ENCODE data around the gene PCDH1.

PCDH1 gene

DNA sequence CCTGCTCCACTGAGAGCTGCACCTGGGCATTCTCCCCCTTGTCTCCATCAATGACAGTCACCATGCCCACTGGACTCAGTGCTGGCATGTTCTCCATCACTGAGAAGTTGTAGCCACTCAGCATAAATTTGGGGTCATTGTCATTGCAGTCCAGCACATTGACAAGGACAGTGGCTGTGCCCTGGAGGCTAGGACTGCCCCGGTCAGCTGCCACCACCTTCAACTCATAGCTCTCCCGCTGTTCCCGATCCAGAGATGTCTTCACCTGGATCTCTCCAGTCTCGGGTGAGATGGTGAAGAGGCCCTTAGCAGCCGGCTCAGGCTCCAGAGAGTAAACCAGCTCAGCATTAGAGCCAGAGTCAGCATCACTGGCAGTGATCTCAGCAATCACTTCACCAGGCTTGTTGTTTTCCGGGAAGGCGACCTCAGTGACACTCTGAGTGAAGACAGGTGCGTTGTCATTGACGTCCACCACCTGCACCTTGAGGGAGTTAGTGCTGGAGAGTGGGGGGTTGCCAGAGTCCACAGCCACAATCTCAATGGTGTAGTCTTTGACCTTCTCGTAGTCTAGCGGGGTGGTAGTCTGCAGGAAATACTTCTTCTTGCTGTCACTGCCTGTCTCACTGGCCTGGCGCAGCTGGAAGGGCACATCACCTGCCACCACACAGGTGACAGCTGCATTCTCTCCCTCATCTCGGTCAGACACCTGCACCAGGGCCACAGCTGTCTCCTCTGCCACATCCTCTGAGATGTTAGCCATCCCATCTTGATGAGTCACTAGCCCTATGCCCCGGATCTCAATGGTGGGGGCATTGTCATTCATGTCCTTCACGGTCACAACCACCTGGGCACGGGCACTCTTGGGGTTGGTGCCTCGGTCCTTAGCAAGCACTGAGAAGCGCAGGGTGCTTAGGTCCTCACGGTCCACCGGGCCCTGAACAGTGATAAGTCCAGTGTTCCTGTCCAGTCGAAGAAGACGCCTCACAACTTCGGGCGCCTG is 13.5 kb downstream of the PCDH1 start:
- no peak for DNase-seq (ENCODE audit: low spot score in 2 of 2)
- Histone ChIP-seq H3K9me3 (no peaks in the 10 kb centered on the region), H3K4me1 (no peaks in the 10 kb centered on the region), H3K4me3 (no peak overlapping the region), H3K36me3 (replicated peaks) (peaks cover 26% of the 10 kb centered on the region), H3K27me3 (ENCODE audit: low read depth) (no peaks in the 10 kb centered on the region)
- in situ Hi-C loops (cut with MboI; ENCODE audit: low sequenced_read_pairs): no loop called here

DNA sequence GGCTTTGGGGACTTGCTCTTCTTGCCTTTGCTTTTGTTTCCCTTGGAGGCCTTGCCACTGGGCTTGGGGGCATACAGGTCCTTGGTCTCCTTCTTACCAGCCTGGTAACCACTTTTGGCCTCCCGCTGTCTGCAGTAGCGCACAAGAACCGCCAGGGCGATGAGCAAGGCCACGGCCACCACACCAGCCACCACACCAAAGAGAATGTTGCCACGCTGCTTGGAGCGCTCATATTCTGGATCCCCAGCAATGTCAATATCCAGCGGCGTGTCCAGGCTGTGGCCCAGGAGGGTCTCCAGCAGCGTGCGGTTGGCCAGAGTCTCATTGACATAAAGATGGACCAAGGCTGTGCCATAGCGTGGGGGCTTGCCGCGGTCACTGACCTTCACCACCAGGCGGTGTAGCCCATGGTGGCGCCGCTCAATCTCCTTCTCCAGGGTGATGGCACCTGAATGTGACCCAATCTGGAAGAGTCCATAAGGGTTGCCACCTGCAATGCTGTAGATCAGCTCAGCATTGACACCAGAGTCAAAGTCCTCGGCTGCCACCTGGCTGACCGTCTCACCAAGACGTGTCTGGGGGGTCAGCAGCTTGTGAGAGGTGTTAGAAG is 14.5 kb downstream of the PCDH1 start:
- no peak for DNase-seq (ENCODE audit: low spot score in 2 of 2)
- Histone ChIP-seq H3K9me3 (no peaks in the 10 kb centered on the region), H3K27me3 (ENCODE audit: low read depth) (no peaks in the 10 kb centered on the region), H3K36me3 (replicated peaks) (peaks cover 25% of the 10 kb centered on the region), H3K4me3 (no peak overlapping the region), H3K4me1 (no peaks in the 10 kb centered on the region)
- in situ Hi-C loops (cut with MboI; ENCODE audit: low sequenced_read_pairs): no loop called here

DNA sequence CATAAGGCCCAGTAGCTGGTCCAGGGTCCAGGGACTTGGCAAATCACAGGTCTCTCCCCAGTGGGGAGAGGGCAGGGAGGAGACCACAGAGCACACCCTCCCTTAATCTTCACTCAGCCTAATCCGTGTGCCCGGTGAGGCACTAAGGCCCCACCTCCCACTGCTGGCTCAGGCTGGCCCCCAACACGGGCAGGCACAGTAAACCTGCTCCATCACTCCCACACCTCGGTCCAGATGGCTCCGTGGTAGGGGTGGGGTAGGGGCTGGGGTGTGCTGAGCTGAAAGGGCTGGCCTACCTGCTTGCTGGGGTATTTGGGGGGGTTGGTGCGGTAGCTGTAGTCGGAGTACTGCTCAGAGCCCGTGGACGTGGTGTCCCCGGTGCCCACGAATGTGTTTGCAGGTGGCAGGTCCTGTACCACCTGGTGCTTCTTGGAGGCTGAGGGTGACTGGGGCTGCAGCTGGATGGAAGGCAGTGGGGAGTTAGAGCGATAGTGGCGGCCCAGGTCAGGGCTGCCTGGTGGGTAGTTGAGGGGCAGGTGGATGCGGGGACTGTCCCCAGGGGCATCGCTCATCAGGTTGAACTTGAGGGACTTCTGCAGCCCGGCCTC is 15.2 kb downstream of the PCDH1 start:
- no peaks in the 10 kb centered on the region for H3K9me3 ChIP-seq
- DNase-seq (ENCODE audit: low spot score in 2 of 2): no peak
- H3K27me3 ChIP-seq (ENCODE audit: low read depth): no peaks in the 10 kb centered on the region
- in situ Hi-C loops (cut with MboI; ENCODE audit: low sequenced_read_pairs): no loop called here
- H3K36me3 ChIP-seq (replicated peaks): peaks cover 21% of the 10 kb centered on the region
- no peak overlapping the region for H3K4me3 ChIP-seq
- H3K4me1 ChIP-seq: no peaks in the 10 kb centered on the region

DNA sequence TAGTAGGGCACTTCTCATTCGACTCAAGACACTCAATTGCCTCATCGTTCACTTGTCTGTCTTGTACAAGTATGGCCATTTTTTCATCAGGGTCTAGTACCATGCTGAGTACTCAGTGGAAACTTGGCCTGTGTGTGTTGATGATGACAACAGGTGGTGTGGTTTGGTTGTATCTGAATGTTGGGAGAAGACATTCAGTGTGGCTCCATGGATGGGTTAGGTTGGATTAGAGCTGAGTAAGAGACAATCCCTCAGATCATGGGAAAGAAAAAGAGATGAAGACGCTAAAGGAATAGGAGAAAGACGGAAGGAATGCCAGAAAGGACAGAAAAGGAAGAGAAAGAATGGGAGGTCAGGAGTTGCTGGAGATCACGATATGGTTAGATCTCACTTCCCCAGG is 17.0 kb downstream of the PCDH1 start:
- DNase-seq (ENCODE audit: low spot score in 2 of 2): no peak
- H3K4me1 ChIP-seq: no peaks in the 10 kb centered on the region
- in situ Hi-C loops (cut with MboI; ENCODE audit: low sequenced_read_pairs): no loop called here
- H3K4me3 ChIP-seq: no peak overlapping the region
- peaks cover 18% of the 10 kb centered on the region for H3K36me3 ChIP-seq (replicated peaks)
- H3K27me3 ChIP-seq (ENCODE audit: low read depth): no peaks in the 10 kb centered on the region
- H3K9me3 ChIP-seq: no peaks in the 10 kb centered on the region

DNA sequence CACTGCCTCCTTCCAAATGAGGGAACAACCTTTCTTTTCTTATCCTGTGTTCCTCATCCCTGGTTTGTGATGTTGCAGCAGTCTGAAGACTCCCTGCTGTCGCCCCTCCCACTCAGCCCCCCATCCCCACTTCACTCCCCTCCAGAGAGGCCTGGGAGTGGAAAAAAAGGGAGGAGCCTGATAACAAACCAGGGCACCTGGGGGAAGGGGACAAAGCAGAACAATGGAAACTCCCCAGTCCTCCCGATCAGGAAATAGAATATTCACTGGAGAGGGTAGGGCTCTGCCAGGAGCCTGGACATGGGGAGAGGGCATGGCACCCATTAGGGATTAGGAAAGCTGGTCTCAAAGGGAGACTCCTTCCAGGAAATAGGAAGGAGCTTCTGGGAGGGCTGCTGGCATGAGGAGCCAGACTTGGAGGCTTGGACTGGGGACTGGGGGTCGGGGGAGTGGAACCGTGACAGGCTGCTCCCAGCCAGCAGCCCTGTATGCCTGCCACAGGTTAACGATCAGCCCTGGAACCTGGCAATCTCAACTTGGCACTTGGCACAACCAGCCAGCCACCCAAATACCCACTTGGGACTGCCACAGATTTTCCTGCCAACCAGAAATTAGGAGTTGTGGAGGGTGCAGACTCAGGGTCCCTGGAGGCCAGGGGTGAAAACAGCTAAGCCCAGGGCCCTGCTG is 20.0 kb downstream of the PCDH1 start:
- Histone ChIP-seq H3K4me3 (no peak overlapping the region), H3K27me3 (ENCODE audit: low read depth) (no peaks in the 10 kb centered on the region), H3K4me1 (no peaks in the 10 kb centered on the region), H3K36me3 (replicated peaks) (no peaks in the 10 kb centered on the region; the same call in 1 of the 2 replicates), H3K9me3 (no peaks in the 10 kb centered on the region)
- in situ Hi-C loops (cut with MboI; ENCODE audit: low sequenced_read_pairs): no loop called here
- DNase-seq (ENCODE audit: low spot score in 2 of 2): no peak

DNA sequence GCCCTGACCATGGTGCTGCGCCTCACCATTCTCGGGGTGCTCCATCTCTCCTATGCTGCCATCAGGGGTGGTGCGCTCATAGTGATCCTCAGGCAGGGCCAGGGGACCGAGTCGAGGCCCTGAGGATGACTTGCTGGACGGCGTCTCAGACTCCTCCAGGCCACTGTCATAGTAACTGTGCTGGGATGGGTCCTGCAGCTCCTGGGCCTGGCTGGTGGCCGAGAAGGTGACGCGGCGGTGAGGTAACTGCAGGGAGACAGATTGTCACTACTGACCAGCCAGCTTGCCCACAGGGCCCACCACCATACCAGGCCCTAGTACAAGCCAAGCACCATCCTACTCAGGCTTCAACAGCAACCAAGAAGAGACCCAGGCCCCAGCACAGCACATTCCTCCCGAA is 21.0 kb downstream of the PCDH1 start:
- Histone ChIP-seq H3K4me1 (no peaks in the 10 kb centered on the region), H3K36me3 (replicated peaks) (no peaks in the 10 kb centered on the region), H3K4me3 (no peak overlapping the region), H3K27me3 (ENCODE audit: low read depth) (no peaks in the 10 kb centered on the region), H3K9me3 (no peaks in the 10 kb centered on the region)
- in situ Hi-C loops (cut with MboI; ENCODE audit: low sequenced_read_pairs): no loop called here
- no peak for DNase-seq (ENCODE audit: low spot score in 2 of 2)

DNA sequence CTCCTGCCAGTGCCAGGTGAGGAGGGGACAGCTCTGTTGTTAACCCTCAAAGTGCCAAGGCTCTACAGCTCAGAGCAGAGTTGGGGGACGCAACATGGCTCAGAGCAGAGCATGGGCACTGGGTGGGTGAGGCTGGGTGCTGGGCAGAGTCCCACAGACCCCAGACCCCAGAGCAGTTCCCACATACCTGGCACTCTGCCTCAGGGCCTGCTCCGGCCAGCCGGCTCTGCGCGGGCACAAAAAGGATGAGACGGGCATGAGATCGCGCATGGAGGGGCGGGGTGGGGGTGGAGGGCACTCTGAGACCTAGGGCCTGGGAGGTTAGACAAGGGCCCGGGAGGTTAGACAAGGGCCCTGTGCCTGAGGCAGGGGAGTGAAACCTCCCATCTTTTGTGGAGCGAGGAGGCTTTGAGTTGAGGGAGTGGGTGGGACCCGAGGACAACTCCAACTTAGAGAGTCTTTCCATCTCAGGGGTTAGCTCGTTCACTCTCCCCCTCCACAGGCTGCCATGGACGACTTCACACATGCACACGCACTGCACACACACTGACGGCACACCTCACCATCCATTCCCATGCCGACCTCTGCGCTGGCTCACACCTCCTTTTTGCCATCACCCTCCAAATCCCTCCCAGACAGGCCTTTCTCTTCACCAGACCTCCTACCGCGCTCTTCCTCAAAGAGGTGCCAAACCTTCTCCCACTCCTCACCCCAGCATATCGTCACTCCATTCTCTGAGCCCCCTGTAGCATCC is 22.0 kb downstream of the PCDH1 start:
- H3K4me3 ChIP-seq: no peak overlapping the region
- H3K4me1 ChIP-seq: no peaks in the 10 kb centered on the region
- no peaks in the 10 kb centered on the region for H3K27me3 ChIP-seq (ENCODE audit: low read depth)
- no peak for DNase-seq (ENCODE audit: low spot score in 2 of 2)
- H3K36me3 ChIP-seq (replicated peaks): no peaks in the 10 kb centered on the region
- no peaks in the 10 kb centered on the region for H3K9me3 ChIP-seq
- in situ Hi-C loops (cut with MboI; ENCODE audit: low sequenced_read_pairs): no loop called here

DNA sequence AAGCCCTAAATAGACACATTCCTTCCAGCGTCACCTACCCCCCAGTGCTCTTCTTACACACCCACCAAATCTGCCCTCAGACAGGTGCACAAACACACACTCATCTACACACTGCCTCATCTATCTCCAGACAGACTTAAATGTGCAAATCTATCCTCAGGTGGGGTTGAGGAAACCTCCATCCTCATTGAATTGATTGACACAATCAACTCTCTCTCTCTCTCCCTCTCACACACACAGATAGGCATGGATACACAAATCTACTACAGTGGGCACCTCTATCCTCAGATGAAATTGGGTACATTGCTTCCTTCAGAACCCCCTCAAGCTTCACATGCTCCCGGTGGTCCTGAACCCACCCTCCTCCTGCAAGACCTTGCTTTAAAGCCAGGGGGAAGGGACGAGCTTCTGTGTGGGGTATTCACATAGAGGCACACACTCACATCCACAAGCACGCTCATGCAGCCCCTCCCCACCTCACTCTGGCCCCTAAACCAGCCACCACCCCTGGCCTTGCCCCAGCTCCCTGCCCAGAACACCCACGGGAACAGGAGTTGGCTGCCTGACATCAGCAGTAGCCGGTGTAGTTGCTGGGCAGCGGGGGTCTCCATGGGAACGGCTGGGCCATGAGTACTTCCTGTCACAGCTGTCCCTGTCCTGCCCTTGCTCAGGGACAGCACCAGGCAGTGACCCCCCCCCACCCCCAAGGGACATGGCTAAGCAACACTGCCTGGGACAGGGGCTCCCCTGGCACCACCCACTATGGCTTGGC is 22.8 kb downstream of the PCDH1 start:
- no peaks in the 10 kb centered on the region; the same call in 1 of the 2 replicates for H3K4me1 ChIP-seq
- in situ Hi-C loops (cut with MboI; ENCODE audit: low sequenced_read_pairs): no loop called here
- no peak for DNase-seq (ENCODE audit: low spot score in 2 of 2)
- H3K36me3 ChIP-seq (replicated peaks): no peaks in the 10 kb centered on the region
- H3K27me3 ChIP-seq (ENCODE audit: low read depth): no peaks in the 10 kb centered on the region
- no peaks in the 10 kb centered on the region for H3K9me3 ChIP-seq
- H3K4me3 ChIP-seq: no peak overlapping the region

DNA sequence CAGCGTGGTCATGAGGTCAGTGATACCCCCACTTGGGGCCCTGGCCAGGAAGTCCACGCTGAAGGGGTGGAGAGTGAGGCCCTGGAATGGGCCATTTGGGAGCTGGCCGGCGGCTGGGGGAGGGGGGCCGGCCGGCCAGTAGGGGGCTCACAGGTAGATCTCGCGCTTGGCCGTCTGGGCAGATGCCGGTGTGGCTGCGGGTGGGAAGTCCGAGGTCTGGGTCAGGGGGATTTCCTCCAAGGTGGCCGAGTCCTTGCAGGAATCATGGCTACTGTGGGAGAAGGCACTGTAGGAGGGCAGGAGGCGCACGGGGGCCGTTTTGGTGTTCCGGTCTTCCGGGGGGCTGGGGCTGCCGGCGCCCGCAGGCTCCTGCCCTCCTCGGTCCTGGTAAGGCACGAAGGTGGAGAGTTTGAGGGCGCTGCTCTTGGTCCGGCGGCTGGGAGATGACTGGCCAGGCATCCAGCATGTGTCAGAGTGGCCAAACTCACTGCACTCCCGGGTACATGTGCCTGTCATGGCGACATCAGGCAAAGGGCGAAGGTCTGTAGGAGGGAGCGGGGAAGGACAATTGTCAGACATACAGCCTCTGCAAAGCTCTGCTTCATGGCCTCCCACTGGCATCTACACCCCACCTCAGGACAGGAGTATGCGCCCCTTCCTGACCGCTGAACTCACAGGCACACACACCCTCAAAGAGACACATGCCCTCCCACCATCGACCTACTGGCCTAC is 24.1 kb downstream of the PCDH1 start:
- in situ Hi-C loops (cut with MboI; ENCODE audit: low sequenced_read_pairs): no loop called here
- H3K27me3 ChIP-seq (ENCODE audit: low read depth): no peaks in the 10 kb centered on the region
- no peak for DNase-seq (ENCODE audit: low spot score in 2 of 2)

DNA sequence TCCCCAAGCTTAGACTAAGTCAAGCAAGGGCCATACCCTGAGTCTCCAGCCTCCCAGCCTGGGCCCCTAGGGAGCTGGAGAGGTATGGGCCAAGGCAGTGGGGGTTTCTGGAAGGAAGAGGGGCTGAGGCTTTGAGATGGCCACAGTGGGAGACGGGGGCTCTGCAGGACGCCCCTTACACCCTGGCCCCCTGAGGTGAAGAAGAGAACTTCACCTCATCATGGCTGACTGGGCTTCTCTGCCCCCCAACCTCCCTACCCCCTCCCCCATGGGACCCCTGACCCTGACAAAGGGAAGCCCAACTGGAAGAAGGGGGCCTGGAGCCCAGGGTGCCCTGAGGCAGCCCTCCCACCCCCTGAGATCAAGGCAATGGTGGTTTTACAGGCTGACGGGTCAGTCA is 25.8 kb downstream of the PCDH1 start:
- in situ Hi-C loops (cut with MboI; ENCODE audit: low sequenced_read_pairs): no loop called here
- H3K4me1 ChIP-seq: peaks cover 9% of the 10 kb centered on the region
- no peak overlapping the region for H3K4me3 ChIP-seq
- H3K36me3 ChIP-seq (replicated peaks): no peaks in the 10 kb centered on the region
- H3K9me3 ChIP-seq: no peaks in the 10 kb centered on the region
- H3K27me3 ChIP-seq (ENCODE audit: low read depth): no peaks in the 10 kb centered on the region
- no peak for DNase-seq (ENCODE audit: low spot score in 2 of 2)

More for the DNA sequence above, 24.1 kb downstream of the PCDH1 start:
- H3K36me3 ChIP-seq (replicated peaks): no peaks in the 10 kb centered on the region
- H3K4me3 ChIP-seq: no peak overlapping the region
- no peaks in the 10 kb centered on the region for H3K9me3 ChIP-seq
- H3K4me1 ChIP-seq: peaks cover 3% of the 10 kb centered on the region

DNA sequence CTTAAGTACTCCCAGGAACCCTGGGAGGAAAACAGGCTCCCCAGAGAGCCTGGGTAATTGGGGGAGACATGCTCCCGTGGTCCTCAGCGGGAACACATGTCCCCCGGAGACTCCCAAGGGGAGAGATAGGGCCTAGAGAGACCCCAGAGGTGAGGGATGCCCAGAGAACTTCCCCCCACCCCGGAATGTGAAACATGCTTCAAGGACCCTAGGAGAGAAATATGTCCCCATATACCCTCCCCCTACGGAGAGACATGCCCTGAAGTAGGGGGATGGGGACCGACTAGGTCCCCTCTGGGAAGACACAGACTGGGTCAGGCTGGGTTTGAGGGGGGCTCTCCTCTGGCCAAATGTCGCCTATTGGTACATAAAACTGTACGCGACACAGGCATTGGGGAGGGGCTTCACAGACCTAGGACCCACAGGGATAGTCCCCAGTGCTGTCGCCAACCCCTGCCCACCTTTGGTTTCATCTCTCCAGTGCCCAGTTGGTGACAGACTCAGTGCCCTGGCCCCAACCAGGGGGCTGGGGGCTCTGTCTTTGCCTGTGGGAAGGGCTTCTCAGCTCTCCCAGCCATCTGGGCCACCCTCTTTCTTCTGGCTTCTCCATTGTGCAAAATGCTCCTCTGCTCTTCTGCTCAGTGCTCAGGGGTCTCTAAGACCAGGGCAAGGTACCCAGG is 26.9 kb downstream of the PCDH1 start:
- H3K36me3 ChIP-seq (replicated peaks): no peaks in the 10 kb centered on the region
- H3K4me1 ChIP-seq: peaks cover 9% of the 10 kb centered on the region
- in situ Hi-C loops (cut with MboI; ENCODE audit: low sequenced_read_pairs): no loop called here
- H3K4me3 ChIP-seq: no peak overlapping the region
- H3K9me3 ChIP-seq: no peaks in the 10 kb centered on the region
- no peak for DNase-seq (ENCODE audit: low spot score in 2 of 2)
- no peaks in the 10 kb centered on the region for H3K27me3 ChIP-seq (ENCODE audit: low read depth)

DNA sequence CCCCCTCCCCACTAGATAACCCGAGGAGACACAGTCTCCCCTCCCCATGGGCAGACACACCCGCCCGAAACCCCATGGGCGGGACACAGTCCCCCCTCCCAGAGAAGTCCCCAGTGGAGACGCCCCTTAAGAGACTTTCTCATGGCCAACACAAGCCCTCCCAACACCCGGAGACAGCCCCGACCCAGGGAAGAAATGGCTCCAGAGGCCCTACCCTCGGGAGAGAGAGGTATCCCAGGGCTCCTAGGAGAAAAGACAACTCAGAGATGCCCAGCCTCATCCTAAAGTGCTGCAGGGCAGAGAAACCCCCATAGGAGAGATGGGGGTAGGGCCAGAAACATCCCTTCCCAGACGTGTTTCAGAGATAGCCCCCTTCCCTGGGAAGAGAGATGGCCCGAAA is 27.4 kb downstream of the PCDH1 start:
- Histone ChIP-seq H3K27me3 (ENCODE audit: low read depth) (no peaks in the 10 kb centered on the region), H3K36me3 (replicated peaks) (no peaks in the 10 kb centered on the region), H3K4me1 (peaks cover 9% of the 10 kb centered on the region), H3K4me3 (no peak overlapping the region), H3K9me3 (no peaks in the 10 kb centered on the region)
- in situ Hi-C loops (cut with MboI; ENCODE audit: low sequenced_read_pairs): no loop called here
- DNase-seq (ENCODE audit: low spot score in 2 of 2): no peak
